K562 (cell line): Measurements from ENCODE around the gene PDE6G. TPM values are rescaled to one million over a fixed set of nuclear protein-coding genes. Genes with fewer than 3 reads are reported as not detected.

Experiments used
- ATAC-seq: fragments of 200-7000 bp; cut with Tn5 transposase; 3 replicates; pipeline ENCODE4 v1.9.1; 2020; ENCODE audit warnings: moderate library complexity
- BruUV-seq: library from RNA; stranded (reverse); fragments of 400-500 nt; replicated peaks from 2 replicates; lab custom pipeline; 2021; lab: Mats Ljungman, UMichigan
- CTCF ChIA-PET: fragments of 300-600 bp; formaldehyde crosslinking; extraction: SDS; loops from one replicate; lab custom pipeline; 2021; ENCODE audit warnings: low intra/inter-chr PET ratio; lab: Yijun Ruan, JAX
- POLR2A ChIA-PET: fragments of 300-600, 350-650 bp; sonication (Branson Sonifier 250); formaldehyde crosslinking; extraction: SDS; loops from one replicate; lab custom pipeline; 2021; ENCODE audit warnings: antibody characterized with exemption, inconsistent platforms; lab: Yijun Ruan, JAX
- DNase-seq, 4 experiments: peaks; one replicate each; pipeline versions ENCODE4 v3.0.0 to v3.0.0-alpha.2; 2011 to 2018; ENCODE audit warnings: low spot score in 3 of 4, mixed read lengths in 3 of 4; ENCODE audit errors: extremely low read depth in 1 of 4
- FAIRE-seq: peaks from 2 replicates; lab custom pipeline; 2011; peaks lifted over from hg19 to GRCh38; lab: Jason Lieb, UNC
- H2AFZ ChIP-seq: 2 replicates; pipeline ENCODE4 v1.6.0; 2011; ENCODE audit warnings: low read depth, low read length, control low read depth, inconsistent platforms
- H3K27ac ChIP-seq: fragments of 200-600 bp; 3 replicates; pipeline ENCODE4 v1.8.0; 2011; ENCODE audit warnings: low read depth, mild to moderate bottlenecking, control low read depth, inconsistent platforms, low read length, moderate library complexity, mixed read lengths; ENCODE audit errors: extremely low read depth
- H3K27me3 ChIP-seq, 2 experiments: fragments of 300-600 bp in 1 of 2; 2 replicates in 1 of 2; 3 replicates in 1 of 2; pipeline versions ENCODE4 v1.6.0 to v1.8.0; 2011; ENCODE audit warnings: inconsistent platforms in 2 of 2, low read length in 2 of 2, mild to moderate bottlenecking in 1 of 2, mixed read lengths in 1 of 2, moderate library complexity in 1 of 2; ENCODE audit not compliant: control insufficient read depth in 2 of 2, insufficient read depth in 2 of 2
- H3K36me3 ChIP-seq: fragments of 300-600 bp; 3 replicates; pipeline ENCODE4 v1.8.0; 2011; ENCODE audit warnings: mild to moderate bottlenecking, low read length, inconsistent platforms; ENCODE audit not compliant: control insufficient read depth, insufficient read depth
- H3K4me1 ChIP-seq, 2 experiments: fragments of 200-600 bp in 1 of 2; replicated peaks in 1 of 2; 2 replicates in 1 of 2; 3 replicates in 1 of 2; pipeline versions ENCODE4 v1.5.1 to v1.8.0; 2011; ENCODE audit warnings: inconsistent platforms in 2 of 2, low read length in 2 of 2, mild to moderate bottlenecking in 1 of 2, mixed read lengths in 1 of 2, moderate library complexity in 1 of 2; ENCODE audit not compliant: control insufficient read depth in 2 of 2, insufficient read depth in 2 of 2
- H3K4me2 ChIP-seq: 2 replicates; pipeline ENCODE4 v1.6.1; 2011; ENCODE audit warnings: low read length, control low read depth, inconsistent platforms, mixed read lengths; ENCODE audit not compliant: insufficient read depth
- H3K4me3 ChIP-seq: fragments of 200-600 bp; sonication (generic), shearing (Covaris generic); 2 replicates; pipeline ENCODE4 v1.5.1; 2016; ENCODE audit warnings: control low read depth, inconsistent platforms
- H3K79me2 ChIP-seq: fragments of 200-600 bp; 3 replicates; pipeline ENCODE4 v1.8.0; 2011; ENCODE audit warnings: low read length, inconsistent platforms; ENCODE audit not compliant: control insufficient read depth, insufficient read depth
- H3K9ac ChIP-seq, 2 experiments: 2 replicates each; pipeline versions ENCODE4 v1.6.0 to v1.6.1; 2011; ENCODE audit warnings: low read depth in 2 of 2, low read length in 2 of 2, control low read depth in 1 of 2, inconsistent platforms in 1 of 2, mild to moderate bottlenecking in 1 of 2, mixed read lengths in 1 of 2; ENCODE audit not compliant: insufficient read depth in 1 of 2
- H3K9me1 ChIP-seq: one replicate; pipeline ENCODE4 v1.6.0; 2011; ENCODE audit warnings: inconsistent platforms, mild to moderate bottlenecking, low read length, moderate library complexity; ENCODE audit not compliant: control insufficient read depth, insufficient read depth
- H3K9me3 ChIP-seq: replicated peaks from 2 replicates; pipeline ENCODE4 v1.5.1; 2011; ENCODE audit warnings: low read depth, low read length, inconsistent platforms; ENCODE audit not compliant: control insufficient read depth, insufficient read depth
- H4K20me1 ChIP-seq: replicated peaks from 2 replicates; pipeline ENCODE4 v1.6.1; 2011; ENCODE audit warnings: low read length, inconsistent platforms, mixed read lengths; ENCODE audit not compliant: control insufficient read depth, insufficient read depth
- CTBP1 ChIP-seq: fragments of 450-650 bp; IDR thresholded peaks from 2 replicates; pipeline ENCODE4 v1.6.1; 2016; ENCODE audit warnings: borderline replicate concordance
- EHMT2 ChIP-seq: fragments of 450-650 bp; IDR thresholded peaks from 2 replicates; pipeline ENCODE4 v1.6.1; 2018; ENCODE audit warnings: antibody characterized with exemption
- ERF ChIP-seq: fragments of 450-650 bp; formaldehyde crosslinking; IDR thresholded peaks from 2 replicates; pipeline ENCODE4 v1.4.0; 2020; ENCODE audit warnings: mild to moderate bottlenecking, mixed read lengths
- ESRRA ChIP-seq: fragments of 450-650 bp; IDR thresholded peaks from 2 replicates; pipeline ENCODE4 v1.6.1; 2014; ENCODE audit warnings: low read depth, mild to moderate bottlenecking, moderate library complexity, borderline replicate concordance
- HMGN3 ChIP-seq: IDR thresholded peaks from 2 replicates; pipeline ENCODE4 v1.6.1; 2011; ENCODE audit warnings: borderline replicate concordance, low read depth, mild to moderate bottlenecking, mixed read lengths, low read length; ENCODE audit not compliant: insufficient read length; ENCODE audit errors: extremely low read depth
- LARP7 ChIP-seq: fragments of 450-650 bp; IDR thresholded peaks from 2 replicates; pipeline ENCODE4 v1.6.1; 2016
- RREB1 ChIP-seq: fragments of 250-450 bp; sonication (Bioruptor Pico); IDR thresholded peaks from 2 replicates; pipeline ENCODE4 v1.4.0; 2020
- SMARCB1 ChIP-seq: IDR thresholded peaks from 2 replicates; pipeline ENCODE4 v1.6.1; 2011; ENCODE audit warnings: improper control_type of control experiment, low read depth; ENCODE audit not compliant: insufficient read length
- TAF9B ChIP-seq: fragments of 450-650 bp; IDR thresholded peaks from 2 replicates; pipeline ENCODE4 v1.6.1; 2018; ENCODE audit warnings: mild to moderate bottlenecking; ENCODE audit not compliant: partially characterized antibody
- THAP7 ChIP-seq: fragments of 250-450 bp; sonication (Bioruptor Pico); IDR thresholded peaks from 2 replicates; pipeline ENCODE4 v1.5.0; 2021
- ZBTB17 ChIP-seq: fragments of 450-650 bp; formaldehyde crosslinking; IDR thresholded peaks from 2 replicates; pipeline ENCODE4 v1.4.0; 2020; ENCODE audit warnings: mild to moderate bottlenecking
- ZNF778 ChIP-seq: fragments of 450-650 bp; formaldehyde crosslinking; IDR thresholded peaks from 2 replicates; pipeline ENCODE4 v1.4.0; 2020; ENCODE audit warnings: mild to moderate bottlenecking, moderate library complexity
- WGBS: fragments of 100-300 bp; shearing (Covaris generic); methylation state at CpG from one replicate; pipeline ENCODE4 v1.1.6; 2016; ENCODE audit warnings: low coverage, mixed read lengths; ENCODE audit not compliant: insufficient coverage; ENCODE audit errors: missing lambda C conversion rate; 5-methylcytosine and 5-hydroxymethylcytosine counted together
- in situ Hi-C: fragments of 300-500 bp; cut with MboI; formaldehyde crosslinking; loops from 4 replicates; pipeline ENCODE4 v1.15.0; 2018; ENCODE audit warnings: inconsistent platforms, mixed read lengths
- intact Hi-C: fragments of 100-400 bp; cut with micrococcal nuclease; formaldehyde crosslinking; loops from 2 replicates; pipeline ENCODE4 v1.14.2; 2022
- polyA plus RNA-seq, 8 experiments: library from polyadenylated mRNA; depleted of rRNA in 4 of 8; stranded (reverse) in 5 of 8; unstranded in 3 of 8; fragments of >200 nt; fragmentation: Nextera tagmentation in 2 of 8; fragmentation: Illumina TruSeq in 1 of 8; extraction: Ambion mirVana in 2 of 8; extraction: Trizol in 1 of 8; gene quantifications; 2 replicates each; pipeline versions ENCODE4 v1.2.1 to v1.2.3, GENCODE V29; 2011 to 2014; ENCODE audit warnings: inconsistent platforms in 1 of 8, missing spikeins in 1 of 8
- total RNA-seq, 7 experiments: library from RNA; depleted of rRNA in 6 of 7; stranded (reverse); fragments of >200 nt in 6 of 7; fragmentation: Illumina TruSeq in 2 of 7; extraction: Trizol in 2 of 7; gene quantifications; 2 replicates each; pipeline versions ENCODE4 v1.2.1 to v1.2.3, GENCODE V29; 2011 to 2021; ENCODE audit warnings: low replicate concordance in 1 of 7

Gene PDE6G
- total and polyA plus RNA-seq, 9 of the 15 experiments (the other 6 are each of a cell fraction or from before 2014, with no cell fraction given) = 0.14 to 0.59 TPM; not detected in 7

- Histone ChIP-seq H3K4me1 (peaks cover 36 to 77% of the 10 kb centered on the region in 2 experiments), H3K9me1 (no peaks in the 10 kb centered on the region), H3K9me3 (no peaks in the 10 kb centered on the region), H3K9ac (peak within 1 kb of the TSS; percentile 99 to 100), H3K27me3 (no peaks in the 10 kb centered on the region), H3K79me2 (peaks cover 63% of the 10 kb centered on the region), H3K4me2 (peak within 1 kb of the TSS; percentile 94), H2AFZ (peak within 1 kb of the TSS; percentile 53), H3K4me3 (peak within 1 kb of the TSS; percentile 87), H4K20me1 (no peaks in the 10 kb centered on the region), H3K36me3 (peaks cover 56% of the 10 kb centered on the region), H3K27ac (peak within 1 kb of the TSS; percentile 98)
- WGBS = under 1% methylated on average over 71 of the region's 96 CpGs
- FAIRE-seq (peak; percentile 82), ATAC-seq (peak; percentile 94), DNase-seq (peak; percentile 95 to 98 (median 97))
- ChIA-PET POLR2A (interaction anchor here (0.6 to 2.0 kb wide), 7 partner anchors 9 to 48 kb away, joined by 4 to 9 read pairs (median 6); partner anchors contain the start of genes ARL16 and HGS), CTCF (no interaction called here)
- intact Hi-C loops = loop anchor here (1.0 to 5.0 kb wide), 2 partner anchors 30 to 36 kb away; partner anchors contain the start of gene MRPL12
- BruUV-seq = no TSS peak
- in situ Hi-C loops = no loop called here
- TF ChIP-seq CTBP1 = peak; percentile 47; the same call in 1 of the 2 replicates
- peak; percentile 87 for TF ChIP-seq TAF9B
- TF ChIP-seq ZBTB17 (CRISPR knock-in tag) = no peak
- 0 out of 2 replicates have a peak, but pooled peaks have one; percentile 60 for TF ChIP-seq ERF (CRISPR knock-in tag)
- 0 out of 2 replicates have a peak, but pooled peaks have one; percentile 52 for TF ChIP-seq THAP7 (CRISPR knock-in tag)
- no peak for TF ChIP-seq EHMT2
- TF ChIP-seq ESRRA = peak; percentile 42; the same call in 1 of the 2 replicates
- TF ChIP-seq RREB1 = 0 out of 2 replicates have a peak, but pooled peaks have one; percentile 10
- no peak for TF ChIP-seq ZNF778
- no peak for TF ChIP-seq SMARCB1
- TF ChIP-seq HMGN3 = peak; percentile 22
- no peak for TF ChIP-seq LARP7
Measured at GRCh38 chr17:81666342-81667191, 10.2 kb upstream of the PDE6G start, which contains the start of the genes CCDC137 and OXLD1. TSS of gene CCDC137 (plus strand) at chr17:81666737. CDS start at chr17:81666767, 30 bp downstream. TSS of gene OXLD1 (minus strand) at chr17:81666605. CDS start at chr17:81666577, 28 bp downstream.
